Posterior cingulate gyrus (tissue), 11 donors: Measurements from ENCODE around the gene CAPN10.

ENCODE experiments used
- DNase-seq, 10 donors: peaks; one replicate each; pipeline versions ENCODE4 v3.0.0 to v3.0.0-alpha.2; 2020 to 2021; ENCODE audit warnings: mixed read lengths in 3 of 10
- intact Hi-C: fragments of 100-400 bp; cut with DNase I; formaldehyde crosslinking; loops from one replicate; pipeline ENCODE4 v1.15.1; 2023

Gene CAPN10

DNA sequence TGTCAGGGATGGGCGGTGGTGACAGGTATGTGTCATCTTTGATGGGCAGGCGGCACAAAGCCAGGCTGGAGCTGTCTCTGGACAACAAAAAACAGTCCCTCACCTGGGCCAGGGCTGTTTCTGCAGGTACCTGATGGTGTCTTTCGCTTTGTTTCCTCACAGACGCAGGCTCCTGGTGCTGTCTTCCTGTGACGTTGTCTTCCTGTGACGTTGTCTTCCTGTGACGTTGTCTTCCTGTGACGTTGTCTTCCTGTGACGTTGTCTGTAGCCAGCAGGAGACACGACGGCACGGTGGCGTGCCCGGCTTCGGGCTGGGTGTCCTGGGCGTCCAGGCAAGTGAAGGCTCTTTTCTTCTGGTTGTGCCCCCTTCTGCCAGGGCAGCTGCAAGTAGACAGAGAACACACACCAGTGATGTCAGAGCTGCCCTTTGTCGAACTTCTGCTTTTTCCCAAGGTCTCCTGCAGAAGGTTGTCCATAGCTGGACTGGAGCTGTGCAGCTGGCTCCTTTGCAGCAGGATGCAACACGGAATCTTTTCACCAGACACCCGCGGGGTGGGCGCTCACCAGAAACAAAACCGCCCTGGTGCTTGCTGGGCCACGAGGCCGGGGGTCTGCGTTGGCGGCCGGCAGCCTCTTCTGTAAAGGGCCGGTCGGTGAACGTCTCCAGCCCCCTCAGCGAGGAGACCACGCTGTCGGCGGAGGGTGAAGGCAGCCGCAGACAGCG is 59.8 kb downstream of the CAPN10 start:
- peak in 2 of 10 donors; percentile 46 to 77 for DNase-seq
- intact Hi-C loops, result no loop called here

DNA sequence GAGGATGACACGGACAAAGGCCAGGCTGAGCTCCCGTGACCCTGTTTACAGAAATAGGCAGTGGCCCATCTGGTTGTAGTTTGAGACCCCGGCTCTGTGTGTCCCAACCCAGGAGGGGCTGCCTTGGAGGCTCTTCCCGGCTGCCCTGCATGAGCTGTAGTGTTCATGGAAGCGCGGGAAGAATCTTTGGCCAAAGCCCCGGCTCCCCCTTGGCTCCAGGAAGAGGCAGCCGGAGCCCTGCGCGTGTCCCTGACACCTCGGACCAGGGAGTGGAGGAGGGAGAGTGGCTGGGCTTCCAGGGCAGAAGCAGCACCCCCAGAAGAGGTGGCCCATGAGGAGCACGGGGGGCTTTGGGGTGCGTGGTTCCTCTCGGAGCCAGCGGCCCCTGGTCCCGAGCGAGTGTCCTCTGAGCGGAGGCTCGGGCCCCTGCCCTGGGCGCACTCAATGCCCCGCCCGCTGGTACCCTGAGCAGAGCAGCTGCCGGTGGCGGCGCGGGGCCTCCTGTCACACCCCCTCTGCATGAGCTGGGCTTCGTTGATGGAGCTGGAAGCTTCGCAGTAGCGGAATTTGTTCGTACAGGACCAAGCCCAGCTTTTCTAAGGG is 60.5 kb downstream of the CAPN10 start:
- intact Hi-C loops, result no loop called here
- DNase-seq, result peak in 1 of 10 donors; percentile 81

DNA sequence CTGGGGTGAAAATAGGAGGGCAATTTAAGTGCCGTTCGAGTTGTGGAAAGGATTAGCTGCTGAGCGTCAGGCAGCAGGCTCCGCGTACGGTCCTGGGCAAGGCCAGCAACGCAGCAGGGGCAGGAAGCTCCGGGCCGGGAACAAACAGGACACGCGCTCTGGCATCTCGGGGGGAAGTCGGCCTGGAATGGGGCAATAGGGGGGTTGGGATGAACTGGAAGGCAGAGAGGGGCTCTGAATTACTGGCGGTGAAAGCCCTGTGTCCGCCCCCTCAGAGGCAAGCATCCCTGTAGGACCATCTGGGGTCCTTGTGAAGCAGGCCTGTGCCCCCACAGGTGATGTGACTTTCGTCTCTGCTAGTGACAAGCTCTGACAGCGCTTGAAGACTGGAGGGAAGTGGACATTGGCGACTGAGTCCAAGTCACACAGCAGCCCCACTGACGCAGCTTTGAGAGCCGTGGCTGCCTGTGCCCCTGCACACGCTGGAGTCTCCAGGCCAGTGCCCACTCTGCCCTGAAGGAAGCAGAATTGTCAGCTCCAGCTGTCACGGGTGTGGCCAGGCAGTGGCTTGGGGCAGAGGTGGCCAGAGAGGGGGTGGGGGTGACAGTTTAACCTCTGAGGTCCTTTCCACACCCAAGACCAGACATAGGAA is 61.1 kb downstream of the CAPN10 start:
- DNase-seq, result peak in 2 of 10 donors; percentile 60 to 76
- intact Hi-C loops, result no loop called here

DNA sequence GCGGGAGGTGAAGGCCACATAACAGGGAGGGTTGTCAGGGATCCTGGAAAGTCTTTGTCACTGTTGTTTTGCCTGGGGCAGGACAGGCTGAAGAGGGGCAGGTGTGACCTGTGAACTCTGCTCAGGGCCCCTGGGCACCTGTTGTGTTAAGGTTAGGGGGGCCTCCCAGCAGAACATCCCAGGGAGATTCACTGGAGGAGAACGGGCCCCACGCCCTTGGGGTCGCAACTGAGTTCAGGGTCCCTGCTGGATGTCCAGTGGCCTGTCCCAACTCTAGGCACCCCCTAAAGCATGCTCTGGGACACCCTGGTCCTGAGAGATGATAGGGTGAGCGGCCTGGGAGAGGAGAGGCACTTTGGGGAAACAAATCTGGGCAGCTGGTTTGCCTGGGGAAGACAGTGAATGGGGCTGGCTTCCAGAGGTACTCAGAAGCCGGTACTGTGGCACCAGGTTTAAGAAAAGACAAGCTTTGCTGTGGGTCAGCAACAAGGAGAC is 61.7 kb downstream of the CAPN10 start:
- intact Hi-C loops, result no loop called here
- no peak for DNase-seq
